Nephron (organoid): ENCODE data around the gene SNRNP200.

Source experiments
- H3K27ac Mint-ChIP-seq, 3 experiments: 2 replicates each; pipeline ENCODE4 v1.8.0; 2020; ENCODE audit warnings: mixed read lengths in 3 of 3, mild to moderate bottlenecking in 2 of 3, moderate library complexity in 1 of 3
- H3K27me3 Mint-ChIP-seq: 2 replicates; pipeline ENCODE4 v1.8.0; 2021; ENCODE audit warnings: low read depth, mild to moderate bottlenecking, moderate library complexity, mixed read lengths
- H3K36me3 Mint-ChIP-seq: 2 replicates; pipeline ENCODE4 v1.8.0; 2020; ENCODE audit warnings: low read depth, mixed read lengths
- H3K4me1 Mint-ChIP-seq: 2 replicates; pipeline ENCODE4 v1.8.0; 2020; ENCODE audit warnings: mixed read lengths
- H3K4me3 Mint-ChIP-seq, 3 experiments: 2 replicates each; pipeline ENCODE4 v1.8.0; 2020; ENCODE audit warnings: mild to moderate bottlenecking in 3 of 3, mixed read lengths in 3 of 3, moderate library complexity in 2 of 3
- H3K9me3 Mint-ChIP-seq: 2 replicates; pipeline ENCODE4 v1.8.0; 2020; ENCODE audit warnings: mixed read lengths
- CTCF ChIP-seq, 3 experiments: fragments of 200-600 bp; sonication (generic); IDR thresholded peaks; one replicate each; pipeline ENCODE4 v1.5.0; 2021; ENCODE audit warnings: antibody characterized with exemption in 3 of 3; ENCODE audit not compliant: unreplicated experiment in 3 of 3

SNRNP200 gene

DNA sequence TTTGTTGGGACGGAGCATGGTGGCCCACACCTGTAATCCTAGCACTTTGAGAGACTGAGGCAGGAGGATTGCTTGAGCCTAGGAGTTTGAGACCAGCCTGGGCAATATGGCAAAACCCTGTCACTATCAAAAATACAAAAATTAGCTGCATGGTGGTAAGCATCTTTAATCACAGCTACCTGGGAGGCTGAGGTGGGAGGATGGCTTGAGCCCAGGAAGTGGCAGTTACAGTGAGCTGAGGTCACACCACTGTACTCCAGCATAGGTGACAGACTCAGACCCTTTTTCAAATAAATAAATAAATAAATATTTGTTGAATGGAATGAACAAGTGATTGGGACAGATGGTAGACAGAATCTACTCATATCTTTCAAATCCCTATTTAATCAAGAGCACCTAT lies 14.1 kb upstream of the SNRNP200 start:
- H3K4me1 Mint-ChIP-seq: peaks cover 4% of the 10 kb centered on the region
- TF ChIP-seq CTCF (IDR thresholded peaks at IDR 0.05; ENCODE audit: unreplicated experiment in 3 of 3): no peak
- H3K4me3 Mint-ChIP-seq: no peak overlapping the region
- H3K27me3 Mint-ChIP-seq: peaks cover 67% of the 10 kb centered on the region
- H3K36me3 Mint-ChIP-seq: no peaks in the 10 kb centered on the region
- no peak overlapping the region for H3K27ac Mint-ChIP-seq
- peaks cover 3% of the 10 kb centered on the region for H3K9me3 Mint-ChIP-seq

- peaks cover 62% of the 10 kb centered on the region for H3K27me3 Mint-ChIP-seq
- H3K36me3 Mint-ChIP-seq: no peaks in the 10 kb centered on the region
- peaks cover 4% of the 10 kb centered on the region for H3K4me1 Mint-ChIP-seq
- H3K4me3 Mint-ChIP-seq: no peak overlapping the region
- TF ChIP-seq CTCF (IDR thresholded peaks at IDR 0.05; ENCODE audit: unreplicated experiment in 3 of 3): no peak
- no peak overlapping the region for H3K27ac Mint-ChIP-seq
- H3K9me3 Mint-ChIP-seq: peaks cover 3% of the 10 kb centered on the region
Measured at GRCh38 chr2:96318723-96319122, 13.4 kb upstream of the SNRNP200 start.

DNA sequence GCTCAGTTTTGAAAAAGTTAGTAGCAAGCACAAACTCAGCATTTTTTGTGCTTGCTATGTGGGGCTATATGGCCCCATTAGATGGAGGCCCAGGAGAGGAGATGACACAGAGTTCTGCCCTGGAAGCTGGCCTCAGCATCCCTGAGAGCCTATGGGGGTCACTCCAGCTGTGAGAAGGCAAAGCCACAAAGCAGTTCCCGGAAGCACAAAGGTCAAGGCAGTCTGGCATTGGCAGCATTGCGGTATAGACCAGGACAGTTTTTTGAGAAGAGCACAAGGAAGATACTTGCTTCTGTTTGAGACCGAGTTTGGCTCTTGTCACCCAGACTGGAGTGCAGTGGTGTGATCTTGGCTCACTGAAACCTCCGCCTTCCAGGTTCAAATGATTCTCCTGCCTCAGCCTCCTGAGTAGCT lies 12.2 kb upstream of the SNRNP200 start:
- Mint-ChIP-seq H3K36me3 (no peaks in the 10 kb centered on the region), H3K9me3 (peaks cover 3% of the 10 kb centered on the region), H3K27ac (no peak overlapping the region), H3K27me3 (peaks cover 53% of the 10 kb centered on the region), H3K4me1 (peaks cover 4% of the 10 kb centered on the region), H3K4me3 (no peak overlapping the region)
- TF ChIP-seq CTCF (IDR thresholded peaks at IDR 0.05; ENCODE audit: unreplicated experiment in 3 of 3): no peak

- H3K27ac Mint-ChIP-seq: no peak overlapping the region
- TF ChIP-seq CTCF (IDR thresholded peaks at IDR 0.05; ENCODE audit: unreplicated experiment in 3 of 3): no peak
- H3K27me3 Mint-ChIP-seq: peaks cover 47% of the 10 kb centered on the region
- H3K36me3 Mint-ChIP-seq: no peaks in the 10 kb centered on the region
- peaks cover 2% of the 10 kb centered on the region for H3K4me1 Mint-ChIP-seq
- H3K4me3 Mint-ChIP-seq: no peak overlapping the region
- H3K9me3 Mint-ChIP-seq: peaks cover 3% of the 10 kb centered on the region
Measured at GRCh38 chr2:96316999-96317398, 11.7 kb upstream of the SNRNP200 start.

- no peaks in the 10 kb centered on the region for H3K36me3 Mint-ChIP-seq
- no peak for TF ChIP-seq CTCF (IDR thresholded peaks at IDR 0.05; ENCODE audit: unreplicated experiment in 3 of 3)
- no peaks in the 10 kb centered on the region for H3K4me1 Mint-ChIP-seq
- peaks cover 32% of the 10 kb centered on the region for H3K27me3 Mint-ChIP-seq
- H3K9me3 Mint-ChIP-seq: peaks cover 3% of the 10 kb centered on the region
- no peak overlapping the region for H3K27ac Mint-ChIP-seq
- no peak overlapping the region for H3K4me3 Mint-ChIP-seq
Measured at GRCh38 chr2:96315400-96316071, 10.2 kb upstream of the SNRNP200 start.

- no peaks in the 10 kb centered on the region for H3K36me3 Mint-ChIP-seq
- no peak overlapping the region for H3K4me3 Mint-ChIP-seq
- peaks cover 3% of the 10 kb centered on the region for H3K9me3 Mint-ChIP-seq
- H3K27ac Mint-ChIP-seq: no peak overlapping the region
- no peak for TF ChIP-seq CTCF (IDR thresholded peaks at IDR 0.05; ENCODE audit: unreplicated experiment in 3 of 3)
- H3K4me1 Mint-ChIP-seq: no peaks in the 10 kb centered on the region
- H3K27me3 Mint-ChIP-seq: peaks cover 30% of the 10 kb centered on the region
Measured at GRCh38 chr2:96315005-96315399, 9.7 kb upstream of the SNRNP200 start.
